ENCODE results near the gene SLC36A4. TPM values are rescaled to one million over a fixed set of nuclear protein-coding genes. Genes with fewer than 3 reads are reported as not detected.

SLC36A4 gene
- total and polyA plus RNA-seq, 9 of the 15 experiments (the other 6 are each of a cell fraction or from before 2014, with no cell fraction given) = 1.4 to 8.0 (median 5.4) TPM

GRCh38 chr11:93197380-93198214, at the start of gene SLC36A4 (continued):
- TF ChIP-seq, protein P1, sequence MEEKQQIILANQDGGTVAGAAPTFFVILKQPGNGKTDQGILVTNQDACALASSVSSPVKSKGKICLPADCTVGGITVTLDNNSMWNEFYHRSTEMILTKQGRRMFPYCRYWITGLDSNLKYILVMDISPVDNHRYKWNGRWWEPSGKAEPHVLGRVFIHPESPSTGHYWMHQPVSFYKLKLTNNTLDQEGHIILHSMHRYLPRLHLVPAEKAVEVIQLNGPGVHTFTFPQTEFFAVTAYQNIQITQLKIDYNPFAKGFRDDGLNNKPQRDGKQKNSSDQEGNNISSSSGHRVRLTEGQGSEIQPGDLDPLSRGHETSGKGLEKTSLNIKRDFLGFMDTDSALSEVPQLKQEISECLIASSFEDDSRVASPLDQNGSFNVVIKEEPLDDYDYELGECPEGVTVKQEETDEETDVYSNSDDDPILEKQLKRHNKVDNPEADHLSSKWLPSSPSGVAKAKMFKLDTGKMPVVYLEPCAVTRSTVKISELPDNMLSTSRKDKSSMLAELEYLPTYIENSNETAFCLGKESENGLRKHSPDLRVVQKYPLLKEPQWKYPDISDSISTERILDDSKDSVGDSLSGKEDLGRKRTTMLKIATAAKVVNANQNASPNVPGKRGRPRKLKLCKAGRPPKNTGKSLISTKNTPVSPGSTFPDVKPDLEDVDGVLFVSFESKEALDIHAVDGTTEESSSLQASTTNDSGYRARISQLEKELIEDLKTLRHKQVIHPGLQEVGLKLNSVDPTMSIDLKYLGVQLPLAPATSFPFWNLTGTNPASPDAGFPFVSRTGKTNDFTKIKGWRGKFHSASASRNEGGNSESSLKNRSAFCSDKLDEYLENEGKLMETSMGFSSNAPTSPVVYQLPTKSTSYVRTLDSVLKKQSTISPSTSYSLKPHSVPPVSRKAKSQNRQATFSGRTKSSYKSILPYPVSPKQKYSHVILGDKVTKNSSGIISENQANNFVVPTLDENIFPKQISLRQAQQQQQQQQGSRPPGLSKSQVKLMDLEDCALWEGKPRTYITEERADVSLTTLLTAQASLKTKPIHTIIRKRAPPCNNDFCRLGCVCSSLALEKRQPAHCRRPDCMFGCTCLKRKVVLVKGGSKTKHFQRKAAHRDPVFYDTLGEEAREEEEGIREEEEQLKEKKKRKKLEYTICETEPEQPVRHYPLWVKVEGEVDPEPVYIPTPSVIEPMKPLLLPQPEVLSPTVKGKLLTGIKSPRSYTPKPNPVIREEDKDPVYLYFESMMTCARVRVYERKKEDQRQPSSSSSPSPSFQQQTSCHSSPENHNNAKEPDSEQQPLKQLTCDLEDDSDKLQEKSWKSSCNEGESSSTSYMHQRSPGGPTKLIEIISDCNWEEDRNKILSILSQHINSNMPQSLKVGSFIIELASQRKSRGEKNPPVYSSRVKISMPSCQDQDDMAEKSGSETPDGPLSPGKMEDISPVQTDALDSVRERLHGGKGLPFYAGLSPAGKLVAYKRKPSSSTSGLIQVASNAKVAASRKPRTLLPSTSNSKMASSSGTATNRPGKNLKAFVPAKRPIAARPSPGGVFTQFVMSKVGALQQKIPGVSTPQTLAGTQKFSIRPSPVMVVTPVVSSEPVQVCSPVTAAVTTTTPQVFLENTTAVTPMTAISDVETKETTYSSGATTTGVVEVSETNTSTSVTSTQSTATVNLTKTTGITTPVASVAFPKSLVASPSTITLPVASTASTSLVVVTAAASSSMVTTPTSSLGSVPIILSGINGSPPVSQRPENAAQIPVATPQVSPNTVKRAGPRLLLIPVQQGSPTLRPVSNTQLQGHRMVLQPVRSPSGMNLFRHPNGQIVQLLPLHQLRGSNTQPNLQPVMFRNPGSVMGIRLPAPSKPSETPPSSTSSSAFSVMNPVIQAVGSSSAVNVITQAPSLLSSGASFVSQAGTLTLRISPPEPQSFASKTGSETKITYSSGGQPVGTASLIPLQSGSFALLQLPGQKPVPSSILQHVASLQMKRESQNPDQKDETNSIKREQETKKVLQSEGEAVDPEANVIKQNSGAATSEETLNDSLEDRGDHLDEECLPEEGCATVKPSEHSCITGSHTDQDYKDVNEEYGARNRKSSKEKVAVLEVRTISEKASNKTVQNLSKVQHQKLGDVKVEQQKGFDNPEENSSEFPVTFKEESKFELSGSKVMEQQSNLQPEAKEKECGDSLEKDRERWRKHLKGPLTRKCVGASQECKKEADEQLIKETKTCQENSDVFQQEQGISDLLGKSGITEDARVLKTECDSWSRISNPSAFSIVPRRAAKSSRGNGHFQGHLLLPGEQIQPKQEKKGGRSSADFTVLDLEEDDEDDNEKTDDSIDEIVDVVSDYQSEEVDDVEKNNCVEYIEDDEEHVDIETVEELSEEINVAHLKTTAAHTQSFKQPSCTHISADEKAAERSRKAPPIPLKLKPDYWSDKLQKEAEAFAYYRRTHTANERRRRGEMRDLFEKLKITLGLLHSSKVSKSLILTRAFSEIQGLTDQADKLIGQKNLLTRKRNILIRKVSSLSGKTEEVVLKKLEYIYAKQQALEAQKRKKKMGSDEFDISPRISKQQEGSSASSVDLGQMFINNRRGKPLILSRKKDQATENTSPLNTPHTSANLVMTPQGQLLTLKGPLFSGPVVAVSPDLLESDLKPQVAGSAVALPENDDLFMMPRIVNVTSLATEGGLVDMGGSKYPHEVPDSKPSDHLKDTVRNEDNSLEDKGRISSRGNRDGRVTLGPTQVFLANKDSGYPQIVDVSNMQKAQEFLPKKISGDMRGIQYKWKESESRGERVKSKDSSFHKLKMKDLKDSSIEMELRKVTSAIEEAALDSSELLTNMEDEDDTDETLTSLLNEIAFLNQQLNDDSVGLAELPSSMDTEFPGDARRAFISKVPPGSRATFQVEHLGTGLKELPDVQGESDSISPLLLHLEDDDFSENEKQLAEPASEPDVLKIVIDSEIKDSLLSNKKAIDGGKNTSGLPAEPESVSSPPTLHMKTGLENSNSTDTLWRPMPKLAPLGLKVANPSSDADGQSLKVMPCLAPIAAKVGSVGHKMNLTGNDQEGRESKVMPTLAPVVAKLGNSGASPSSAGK (IDR thresholded peaks at IDR 0.05) = peak; percentile 86
- TF ChIP-seq, protein P2, sequence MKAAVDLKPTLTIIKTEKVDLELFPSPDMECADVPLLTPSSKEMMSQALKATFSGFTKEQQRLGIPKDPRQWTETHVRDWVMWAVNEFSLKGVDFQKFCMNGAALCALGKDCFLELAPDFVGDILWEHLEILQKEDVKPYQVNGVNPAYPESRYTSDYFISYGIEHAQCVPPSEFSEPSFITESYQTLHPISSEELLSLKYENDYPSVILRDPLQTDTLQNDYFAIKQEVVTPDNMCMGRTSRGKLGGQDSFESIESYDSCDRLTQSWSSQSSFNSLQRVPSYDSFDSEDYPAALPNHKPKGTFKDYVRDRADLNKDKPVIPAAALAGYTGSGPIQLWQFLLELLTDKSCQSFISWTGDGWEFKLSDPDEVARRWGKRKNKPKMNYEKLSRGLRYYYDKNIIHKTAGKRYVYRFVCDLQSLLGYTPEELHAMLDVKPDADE (conservative IDR thresholded peaks at IDR 0.05; ENCODE audit: control insufficient read depth, low read depth, low read length) = 0 out of 2 replicates have a peak, but pooled peaks have one; percentile 32
- no peak for TF ChIP-seq NCOA2 (IDR thresholded peaks at IDR 0.05; ENCODE audit: partially characterized antibody in 2 of 2)
- TF ChIP-seq HCFC1 (IDR thresholded peaks at IDR 0.05; ENCODE audit: low read depth, low read length) = no peak
- peak; percentile 78; the same call in 1 of the 2 replicates for TF ChIP-seq ERF (CRISPR knock-in tag; IDR thresholded peaks at IDR 0.05)
- peak; percentile 87 for TF ChIP-seq POLR2G (IDR thresholded peaks at IDR 0.05; ENCODE audit: low read depth, low read length)
- TF ChIP-seq, protein P3, sequence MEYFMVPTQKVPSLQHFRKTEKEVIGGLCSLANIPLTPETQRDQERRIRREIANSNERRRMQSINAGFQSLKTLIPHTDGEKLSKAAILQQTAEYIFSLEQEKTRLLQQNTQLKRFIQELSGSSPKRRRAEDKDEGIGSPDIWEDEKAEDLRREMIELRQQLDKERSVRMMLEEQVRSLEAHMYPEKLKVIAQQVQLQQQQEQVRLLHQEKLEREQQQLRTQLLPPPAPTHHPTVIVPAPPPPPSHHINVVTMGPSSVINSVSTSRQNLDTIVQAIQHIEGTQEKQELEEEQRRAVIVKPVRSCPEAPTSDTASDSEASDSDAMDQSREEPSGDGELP (CRISPR knock-in tag; IDR thresholded peaks at IDR 0.05; ENCODE audit: borderline replicate concordance) = no peak
- peak; percentile 51; the same call in 1 of the 2 replicates for TF ChIP-seq HDAC2 (IDR thresholded peaks at IDR 0.05)
- peak; percentile 100 for TF ChIP-seq BACH1 (tag; IDR thresholded peaks at IDR 0.05)
- TF ChIP-seq, protein P4, sequence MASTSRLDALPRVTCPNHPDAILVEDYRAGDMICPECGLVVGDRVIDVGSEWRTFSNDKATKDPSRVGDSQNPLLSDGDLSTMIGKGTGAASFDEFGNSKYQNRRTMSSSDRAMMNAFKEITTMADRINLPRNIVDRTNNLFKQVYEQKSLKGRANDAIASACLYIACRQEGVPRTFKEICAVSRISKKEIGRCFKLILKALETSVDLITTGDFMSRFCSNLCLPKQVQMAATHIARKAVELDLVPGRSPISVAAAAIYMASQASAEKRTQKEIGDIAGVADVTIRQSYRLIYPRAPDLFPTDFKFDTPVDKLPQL (IDR thresholded peaks at IDR 0.05; ENCODE audit: extremely low read depth, insufficient read length) = no peak
- peak; percentile 91 for TF ChIP-seq CREM (IDR thresholded peaks at IDR 0.05; ENCODE audit: low read depth)
- peak; percentile 89 for TF ChIP-seq L3MBTL2 (IDR thresholded peaks at IDR 0.05)
- TF ChIP-seq DPF2 (IDR thresholded peaks at IDR 0.05) = peak; percentile 21; the same call in 1 of the 2 replicates
